ENCODE measurements around the gene SLC6A1.

SLC6A1 gene

GRCh38 chr3:11088831-11089230 is 96.3 kb downstream of the SLC6A1 start:
- no peaks in the 10 kb centered on the region for H3K27me3 Mint-ChIP-seq (ENCODE audit: low read depth)
- no peaks in the 10 kb centered on the region for H3K36me3 Mint-ChIP-seq (ENCODE audit: low read depth)
- H3K4me1 Mint-ChIP-seq (ENCODE audit: low read depth), result no peaks in the 10 kb centered on the region
- H3K4me3 Mint-ChIP-seq, result no peak overlapping the region
- no peak overlapping the region for H3K27ac Mint-ChIP-seq
- no peaks in the 10 kb centered on the region for H3K9me3 Mint-ChIP-seq

Data from T-helper 1 cell treated with Interleukin-12 subunit alpha and Interleukin-12 subunit beta and Interleukin-4 antibody, amounts not matched to agents 30 μg/mL and 1 μg/mL, for 36 hours (primary cell).